Measurements from ENCODE around the gene ETS2.
"Not testable (repeated sequence)": the region's sequence is repeated elsewhere in the genome, so short reads cannot be mapped to it uniquely, and the experiment has no call there.

Gene ETS2

DNA sequence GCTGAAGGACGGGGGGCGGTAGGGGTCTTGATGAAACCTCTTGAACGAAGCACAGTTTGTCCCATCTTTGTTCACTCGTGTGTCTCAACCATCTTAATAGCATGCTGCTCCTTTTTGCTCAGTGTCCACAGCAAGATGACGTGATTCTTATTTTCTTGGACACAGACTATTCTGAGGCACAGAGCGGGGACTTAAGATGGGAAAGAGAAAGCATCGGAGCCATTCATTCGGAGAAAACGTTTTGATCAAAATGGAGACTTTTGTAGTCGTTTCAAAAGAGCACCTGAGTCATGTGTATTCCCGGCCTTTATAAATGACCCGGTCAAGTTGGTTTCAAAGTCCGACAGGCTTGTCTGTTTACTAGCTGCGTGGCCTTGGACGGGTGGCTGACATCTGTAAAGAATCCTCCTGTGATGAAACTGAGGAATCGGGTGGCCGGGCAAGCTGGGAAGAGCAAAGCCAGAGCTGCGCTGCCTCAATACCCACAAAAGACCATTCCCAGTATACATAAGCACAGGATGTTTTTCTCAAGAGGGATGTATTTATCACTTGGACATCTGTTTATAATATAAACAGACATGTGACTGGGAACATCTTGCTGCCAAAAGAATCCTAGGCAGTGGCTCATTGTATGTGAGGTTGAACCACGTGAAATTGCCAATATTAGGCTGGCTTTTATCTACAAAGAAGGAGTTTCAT, 18.5 kb downstream of the ETS2 start:
- no peak for TF ChIP-seq ZFX (IDR thresholded peaks at IDR 0.05; ENCODE audit: borderline replicate concordance)
- TF ChIP-seq, protein P1, sequence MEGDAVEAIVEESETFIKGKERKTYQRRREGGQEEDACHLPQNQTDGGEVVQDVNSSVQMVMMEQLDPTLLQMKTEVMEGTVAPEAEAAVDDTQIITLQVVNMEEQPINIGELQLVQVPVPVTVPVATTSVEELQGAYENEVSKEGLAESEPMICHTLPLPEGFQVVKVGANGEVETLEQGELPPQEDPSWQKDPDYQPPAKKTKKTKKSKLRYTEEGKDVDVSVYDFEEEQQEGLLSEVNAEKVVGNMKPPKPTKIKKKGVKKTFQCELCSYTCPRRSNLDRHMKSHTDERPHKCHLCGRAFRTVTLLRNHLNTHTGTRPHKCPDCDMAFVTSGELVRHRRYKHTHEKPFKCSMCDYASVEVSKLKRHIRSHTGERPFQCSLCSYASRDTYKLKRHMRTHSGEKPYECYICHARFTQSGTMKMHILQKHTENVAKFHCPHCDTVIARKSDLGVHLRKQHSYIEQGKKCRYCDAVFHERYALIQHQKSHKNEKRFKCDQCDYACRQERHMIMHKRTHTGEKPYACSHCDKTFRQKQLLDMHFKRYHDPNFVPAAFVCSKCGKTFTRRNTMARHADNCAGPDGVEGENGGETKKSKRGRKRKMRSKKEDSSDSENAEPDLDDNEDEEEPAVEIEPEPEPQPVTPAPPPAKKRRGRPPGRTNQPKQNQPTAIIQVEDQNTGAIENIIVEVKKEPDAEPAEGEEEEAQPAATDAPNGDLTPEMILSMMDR (IDR thresholded peaks at IDR 0.05) = no peak
- H3K27ac ChIP-seq = peak overlapping the region; percentile 9; the same call in 1 of the 2 replicates

GRCh38 chr21:38825269-38825668, 19.5 kb downstream of the ETS2 start:
- TF ChIP-seq, protein P1 (IDR thresholded peaks at IDR 0.05) = no peak
- H3K27ac ChIP-seq = no peak overlapping the region; the same call in 1 of the 2 replicates

DNA sequence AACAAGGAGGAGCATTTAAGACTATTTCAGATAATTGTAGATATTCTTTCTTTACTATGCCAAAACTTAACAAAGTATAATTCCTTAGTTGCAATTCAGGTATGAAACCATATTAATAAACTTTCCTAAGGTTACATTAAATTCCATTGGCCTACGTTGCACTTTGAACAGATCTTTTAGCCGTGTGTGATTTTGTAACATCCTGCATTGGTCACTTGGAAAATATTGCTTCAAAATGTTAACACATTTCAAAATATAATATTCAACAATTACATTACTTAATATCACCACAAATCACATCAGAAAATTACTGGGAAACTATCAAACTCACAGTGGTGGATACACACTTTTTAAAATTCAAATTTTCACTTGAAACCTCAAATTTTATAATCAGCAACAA, 20.2 kb downstream of the ETS2 start:
- H3K27ac ChIP-seq = no peak overlapping the region
- TF ChIP-seq, protein P1 (IDR thresholded peaks at IDR 0.05) = no peak

DNA sequence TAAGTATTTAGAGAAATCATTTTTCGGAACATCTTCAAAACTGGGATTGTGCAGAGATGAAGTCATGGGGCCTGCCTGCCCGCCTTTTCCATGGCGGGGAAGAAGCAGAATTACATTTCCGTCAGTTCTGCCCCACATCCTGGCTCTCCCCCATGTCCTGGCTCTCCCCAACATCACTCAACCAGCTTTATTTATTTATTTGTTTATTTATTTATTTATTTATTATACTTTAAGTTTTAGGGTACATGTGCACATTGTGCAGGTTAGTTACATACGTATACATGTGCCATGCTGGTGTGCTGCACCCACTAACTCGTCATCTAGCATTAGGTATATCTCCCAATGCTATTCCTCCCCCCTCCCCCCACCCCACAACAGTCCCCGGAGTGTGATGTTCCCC, 22.4 kb downstream of the ETS2 start:
- H3K27ac ChIP-seq = not testable (repeated sequence)

DNA sequence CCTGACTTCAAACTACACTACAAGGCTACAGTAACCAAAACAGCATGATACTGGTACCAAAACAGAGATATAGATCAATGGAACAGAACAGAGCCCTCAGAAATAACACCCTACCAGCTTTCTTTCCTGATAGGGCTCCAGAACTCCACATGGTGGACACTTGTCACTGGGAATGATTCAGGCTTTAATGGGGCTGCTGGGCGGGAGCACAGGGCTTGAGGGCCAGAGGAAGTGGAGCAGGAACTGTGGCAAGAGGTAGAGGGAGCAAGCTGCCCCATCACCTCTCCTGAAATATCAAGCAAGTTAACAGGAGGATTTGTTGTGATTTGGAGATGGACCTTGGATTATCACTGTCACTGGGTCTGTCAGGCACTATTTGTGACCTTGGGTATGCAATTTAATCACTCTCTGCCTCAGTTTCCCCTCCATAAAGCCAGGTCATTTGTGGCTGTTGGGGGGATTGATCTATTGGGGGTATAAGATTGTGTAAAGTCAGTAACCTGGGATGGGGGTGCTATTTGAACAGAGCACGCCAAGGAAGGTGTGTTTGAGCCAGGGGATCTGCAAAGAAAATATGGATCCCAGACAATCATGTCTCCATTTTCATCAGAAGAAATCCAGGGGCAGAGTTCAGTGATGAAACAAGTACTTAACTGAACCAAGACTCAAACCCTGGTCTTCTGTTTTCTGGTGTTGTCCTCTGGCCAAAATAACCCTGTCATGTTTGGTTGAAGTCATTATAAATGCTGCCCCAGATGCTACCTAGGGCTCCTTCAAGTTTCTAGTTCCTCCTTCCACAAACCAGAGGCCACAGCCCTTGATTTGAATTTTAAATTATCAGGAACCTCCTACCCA, 25.2 kb downstream of the ETS2 start:
- no peak overlapping the region for H3K27ac ChIP-seq

DNA sequence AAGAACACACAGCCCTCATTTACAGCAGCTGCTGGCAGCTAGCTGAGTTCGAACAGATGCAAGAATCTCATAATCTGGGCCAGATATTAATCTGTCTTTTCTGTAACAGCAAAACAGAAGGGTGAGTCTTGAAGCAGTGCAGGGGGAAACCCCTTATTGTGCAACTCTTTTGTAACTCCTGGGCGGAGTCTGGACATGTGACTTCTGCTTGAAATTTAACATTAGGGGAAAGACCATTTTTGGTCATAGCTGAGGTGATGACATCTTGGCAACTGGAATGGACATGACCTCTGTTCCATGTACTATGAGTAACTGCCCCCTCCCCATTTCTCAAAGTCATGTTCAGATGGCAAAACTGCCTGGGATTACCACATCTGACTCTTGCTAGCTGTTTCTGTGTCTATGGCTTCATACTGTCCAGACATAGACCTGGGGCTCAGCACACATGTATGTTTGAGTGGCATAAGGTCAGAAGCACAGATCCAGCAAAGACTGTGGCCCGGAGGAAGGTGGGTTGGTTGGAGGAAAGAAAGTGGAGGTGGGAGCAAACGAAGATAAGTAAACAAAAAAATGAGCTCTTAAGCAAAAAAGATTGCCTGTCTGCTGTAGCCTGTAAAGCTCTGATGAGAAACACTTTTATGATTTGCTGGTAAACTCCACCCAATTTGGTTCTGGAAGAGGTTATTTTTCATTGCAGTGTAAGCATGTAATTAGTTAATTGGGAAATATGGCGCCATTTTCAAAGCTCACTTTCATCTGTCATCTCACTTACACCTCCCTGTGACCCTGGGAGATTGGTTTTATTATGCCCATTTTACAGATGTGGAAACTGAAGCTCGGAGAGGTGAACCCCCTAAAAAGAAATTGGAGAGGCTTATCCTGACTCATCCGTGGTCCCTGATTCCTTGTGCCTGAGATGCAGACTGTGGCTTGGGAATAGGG, 26.1 kb downstream of the ETS2 start:
- TF ChIP-seq, protein P1 (IDR thresholded peaks at IDR 0.05) = no peak
- TF ChIP-seq ZFX (IDR thresholded peaks at IDR 0.05; ENCODE audit: borderline replicate concordance) = no peak
- H3K27ac ChIP-seq = no peak overlapping the region

More for the DNA sequence above, 25.2 kb downstream of the ETS2 start:
- TF ChIP-seq, protein P1 (IDR thresholded peaks at IDR 0.05) = no peak
- no peak for TF ChIP-seq ZFX (IDR thresholded peaks at IDR 0.05; ENCODE audit: borderline replicate concordance)

- H3K27ac ChIP-seq = no peak overlapping the region
- TF ChIP-seq, protein P1 (IDR thresholded peaks at IDR 0.05) = no peak
- TF ChIP-seq ZFX (IDR thresholded peaks at IDR 0.05; ENCODE audit: borderline replicate concordance) = no peak
These were observed 26.9 kb downstream of the ETS2 start for GRCh38 chr21:38832664-38833063.
